Activated CD4-positive, alpha-beta T cell treated with anti-CD3 and anti-CD28 coated beads for 4 hours (primary cell): ENCODE data around the gene EPS8.

Experiments used
- DNase-seq, 2 donors: peaks; one replicate each; pipeline ENCODE4 v3.0.0-alpha.2; 2020

The EPS8 gene

DNA sequence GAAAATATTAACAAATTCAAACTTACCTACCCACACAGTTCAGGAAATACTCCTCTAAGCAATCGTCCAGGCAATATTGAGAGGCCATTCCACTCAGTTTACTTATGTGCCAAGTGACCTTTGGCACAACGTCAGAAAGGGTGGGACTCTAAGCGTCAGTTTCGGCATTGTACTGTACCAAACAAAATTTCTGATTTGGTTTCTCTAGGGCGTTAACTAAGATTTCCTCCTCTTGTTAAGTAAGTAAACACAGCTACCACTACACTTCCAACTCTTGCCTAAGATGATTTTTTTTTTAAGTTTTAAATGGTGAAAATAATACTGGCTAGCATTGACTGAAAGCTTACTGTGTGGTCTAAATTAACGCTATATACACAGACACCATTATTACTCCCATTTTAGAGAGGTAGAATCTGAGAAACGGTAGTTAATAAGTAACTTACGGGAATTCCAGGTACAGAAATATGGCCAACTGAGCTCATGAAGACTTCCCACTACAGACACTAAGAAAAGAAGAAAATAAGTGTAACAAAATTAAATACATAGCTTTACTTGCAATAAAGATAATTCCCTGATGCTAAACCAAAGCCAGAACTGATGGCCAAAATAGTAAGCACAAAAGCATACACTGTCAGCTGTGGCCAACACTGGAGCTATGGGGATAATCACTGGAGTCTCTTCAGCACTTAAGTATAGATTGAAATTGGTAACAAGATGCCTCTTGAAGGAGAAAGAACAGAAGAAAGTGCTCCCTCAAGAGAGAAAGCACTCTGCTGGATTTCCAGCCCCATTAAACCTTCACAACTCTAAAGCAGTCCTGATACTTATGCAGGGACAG lies 76.1 kb downstream of the EPS8 start:
- no peak for DNase-seq

DNA sequence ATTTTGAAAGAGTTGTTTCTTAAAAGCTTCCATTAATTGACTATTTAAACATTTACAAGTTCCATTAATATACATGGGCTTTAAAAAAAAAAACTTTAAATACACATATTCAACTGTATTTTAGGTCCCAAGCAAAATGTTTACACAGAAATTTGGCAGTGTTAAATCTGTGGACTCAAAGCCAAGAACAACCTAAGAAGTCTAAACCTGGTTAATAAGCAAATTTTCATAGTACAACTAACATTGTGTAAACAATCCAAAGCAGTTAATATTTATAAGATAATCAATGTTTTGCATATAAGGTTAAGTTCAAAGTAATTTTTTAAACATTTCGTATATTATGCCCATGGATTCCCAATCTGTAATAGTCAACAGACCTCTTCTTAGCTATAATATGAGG lies 77.0 kb downstream of the EPS8 start:
- DNase-seq = no peak

DNA sequence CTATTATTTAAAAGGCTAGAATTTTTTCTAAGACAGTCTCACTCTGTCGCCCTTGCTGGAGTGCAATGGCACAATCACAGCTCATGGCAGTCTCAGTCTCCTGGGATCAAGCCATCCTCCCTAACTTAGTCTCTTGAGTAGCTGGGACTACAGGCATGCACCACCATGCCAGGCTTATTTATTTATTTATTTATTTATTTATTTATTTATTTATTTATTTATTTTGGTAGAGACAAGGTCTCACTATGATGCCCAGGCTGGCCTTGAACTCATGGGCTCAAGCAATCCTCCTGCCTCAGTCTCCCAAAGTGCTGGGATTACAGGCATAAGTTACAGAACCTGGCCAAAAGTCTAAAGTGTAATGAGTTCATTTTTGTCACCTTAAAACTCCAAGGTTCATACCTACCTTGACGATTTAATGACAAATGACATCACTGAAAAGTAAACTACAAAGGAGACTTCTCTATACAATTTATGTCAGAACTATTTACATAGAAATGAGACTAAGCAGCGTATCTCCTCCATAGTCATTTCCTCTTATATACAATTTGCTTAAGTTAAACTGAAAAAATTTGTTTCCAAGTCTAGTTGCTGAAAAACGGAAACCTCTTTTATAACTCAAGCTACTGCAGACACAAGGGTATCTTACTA lies 78.2 kb downstream of the EPS8 start:
- DNase-seq = no peak

DNA sequence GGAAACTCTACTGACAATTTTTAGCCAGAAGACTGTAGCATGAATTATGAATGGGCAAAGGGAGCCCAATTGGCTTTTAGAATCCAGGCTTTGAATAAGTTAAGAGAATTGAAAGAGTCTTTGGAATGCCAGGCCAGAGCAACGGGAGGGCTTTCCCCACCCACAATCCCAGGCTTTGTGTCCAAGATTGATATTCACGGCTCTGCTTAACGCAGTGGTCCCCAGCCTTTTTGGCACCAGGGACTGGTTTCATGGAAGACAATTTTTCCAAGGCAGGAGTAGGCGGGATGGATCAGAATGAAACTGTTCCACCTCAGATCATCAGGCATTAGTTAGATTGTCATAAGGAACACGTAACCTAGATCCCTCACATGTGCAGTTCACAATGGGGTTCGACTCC lies 79.6 kb downstream of the EPS8 start:
- no peak for DNase-seq

DNA sequence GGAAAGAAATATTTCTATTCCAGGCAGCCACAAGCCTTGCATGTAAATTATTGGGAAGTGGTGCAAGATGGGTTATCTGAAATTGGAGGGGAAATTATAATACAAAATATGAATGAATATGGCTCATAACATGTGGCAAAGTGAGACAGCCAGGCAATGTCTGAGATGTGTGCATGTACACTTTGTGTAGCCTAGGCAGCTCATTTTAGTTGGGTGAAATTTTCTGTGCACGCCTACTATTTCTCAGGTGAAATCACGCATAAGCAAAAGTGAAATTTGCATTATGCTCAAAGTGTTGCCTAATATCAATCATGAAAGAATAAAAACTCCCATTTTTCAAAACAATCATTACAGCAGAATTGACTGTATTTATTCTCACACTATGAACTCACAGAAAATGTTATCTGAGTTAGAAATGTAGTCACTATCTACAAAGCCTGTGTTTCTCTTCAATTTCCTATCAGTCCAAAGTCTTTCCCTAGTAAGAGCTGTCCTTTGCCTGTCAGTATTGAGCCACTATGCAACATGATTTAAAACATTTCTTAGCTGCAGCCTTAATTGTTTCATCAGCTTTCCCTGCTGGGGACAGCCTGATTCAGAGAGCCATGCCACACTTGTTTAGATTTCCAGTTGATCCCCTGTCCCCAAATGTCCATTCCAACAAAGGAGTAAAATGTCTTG lies 80.7 kb downstream of the EPS8 start:
- no peak for DNase-seq

DNA sequence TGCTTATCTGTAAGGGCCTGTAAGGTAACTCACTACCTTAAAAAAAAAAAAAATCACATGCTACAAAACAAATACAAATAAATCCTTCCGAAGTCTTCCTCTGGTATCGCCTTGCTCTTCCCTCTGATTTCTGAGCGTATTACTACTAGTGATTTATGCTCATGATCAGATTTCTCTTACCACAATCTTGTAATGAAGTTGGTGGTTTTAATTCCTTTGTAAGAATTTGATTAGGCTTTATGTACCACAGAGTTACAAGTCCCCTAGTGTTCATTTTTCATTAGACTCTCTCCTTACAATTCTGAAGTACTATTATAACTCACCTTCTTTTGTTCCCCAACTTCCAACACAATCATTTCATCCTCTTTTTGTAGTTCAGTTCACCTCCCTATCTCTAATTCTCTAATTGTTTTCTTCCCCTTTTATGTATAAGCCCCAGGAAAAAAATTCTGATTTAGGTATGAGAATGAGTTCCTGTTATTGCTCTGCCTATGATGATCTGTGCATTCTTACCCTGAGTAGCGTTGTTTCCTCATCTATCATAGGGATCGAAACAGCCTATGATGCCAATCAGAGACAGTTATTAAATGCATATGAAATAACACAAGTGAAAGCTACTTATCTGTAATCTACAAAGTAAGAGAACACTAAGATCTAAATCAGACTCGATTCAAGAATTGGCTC lies 81.5 kb downstream of the EPS8 start:
- no peak for DNase-seq

DNA sequence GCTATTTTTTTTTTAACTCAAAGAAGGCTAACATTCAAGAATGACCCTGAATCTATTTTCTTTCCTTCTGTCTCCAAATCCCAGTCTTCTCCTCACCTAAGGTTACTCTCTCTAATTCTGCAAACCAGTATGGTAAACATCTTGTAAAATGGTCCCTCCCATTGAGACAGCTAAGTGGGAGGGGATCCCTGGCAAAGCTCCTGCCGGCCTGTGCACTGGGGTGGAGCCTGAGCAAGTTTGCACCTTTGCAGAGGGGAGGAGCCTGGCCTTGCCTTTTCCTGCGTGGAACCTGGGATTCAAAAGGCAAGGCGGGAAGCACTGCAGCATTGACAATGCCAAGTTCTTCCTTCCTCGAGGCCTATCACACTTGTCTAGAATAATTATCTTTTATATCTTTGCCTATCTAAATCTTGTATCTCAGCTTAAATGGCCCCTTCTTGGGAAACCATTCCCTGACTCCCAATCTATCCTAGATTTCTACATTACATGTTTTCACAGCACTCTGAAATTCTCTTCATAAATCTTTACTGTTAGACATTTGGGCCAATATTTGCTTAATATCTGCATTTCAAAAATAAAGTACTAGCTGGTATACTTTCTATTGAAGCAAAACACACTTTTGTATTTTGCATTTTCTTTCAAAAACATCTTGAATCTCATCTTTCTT lies 83.0 kb downstream of the EPS8 start:
- no peak for DNase-seq

DNA sequence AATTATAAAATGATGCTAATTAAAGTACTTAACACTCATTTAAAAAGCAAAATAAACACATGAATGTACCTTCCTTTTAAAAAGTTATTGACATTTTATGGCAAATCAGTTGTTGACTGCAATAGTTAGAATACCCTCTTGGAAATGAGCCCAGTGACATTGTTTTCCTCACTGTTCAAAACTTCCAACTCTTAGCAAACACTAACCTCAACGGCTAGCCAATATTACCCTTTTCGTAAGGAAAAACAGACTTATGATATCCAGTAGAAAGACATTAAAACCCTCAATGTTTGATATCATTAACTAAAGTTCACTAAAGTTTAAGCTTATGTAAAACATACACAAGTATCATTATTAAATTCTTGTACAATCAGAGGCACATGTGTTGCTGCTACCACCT lies 83.6 kb downstream of the EPS8 start:
- DNase-seq = no peak

DNA sequence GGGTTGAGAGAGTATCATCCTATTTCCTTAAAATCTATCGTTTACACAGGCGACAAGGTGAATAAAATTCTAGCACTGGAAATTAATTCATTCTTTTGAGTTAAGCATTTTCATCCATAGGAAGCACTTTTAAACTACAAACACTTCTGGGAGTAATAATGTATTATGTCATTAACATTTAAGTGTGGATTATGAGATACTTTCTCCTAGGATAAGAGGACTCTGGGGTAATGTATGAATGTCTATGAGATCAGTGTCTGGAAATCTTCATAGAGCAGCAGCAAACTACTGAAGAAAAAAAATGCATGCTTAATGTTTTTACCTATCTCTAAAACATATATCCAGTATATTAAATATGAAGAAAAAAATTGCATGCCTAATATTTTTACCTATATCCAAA lies 86.9 kb downstream of the EPS8 start:
- DNase-seq = no peak

DNA sequence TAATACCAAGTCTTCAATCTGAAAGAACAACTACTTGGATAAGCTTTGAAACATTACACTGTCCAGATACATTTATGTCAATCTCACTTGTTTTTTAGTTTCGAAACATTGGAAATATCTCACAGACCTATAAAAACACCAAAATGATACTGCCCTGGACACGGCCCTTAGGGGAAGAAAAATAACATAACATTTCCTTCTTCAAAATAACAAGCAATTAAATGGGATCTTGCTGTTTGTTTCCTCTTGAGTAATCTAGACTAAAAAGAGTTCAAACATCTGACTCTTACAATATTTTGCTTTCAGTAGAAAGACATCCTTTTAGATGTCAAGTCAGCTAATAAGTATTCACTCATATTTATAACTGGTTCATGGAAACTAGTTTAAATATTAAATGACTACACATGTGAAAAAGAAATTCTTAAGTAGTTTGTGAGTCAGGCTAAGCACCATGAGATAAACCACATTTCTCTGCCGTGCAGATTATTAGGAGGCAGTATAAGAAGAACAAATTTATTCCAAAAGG lies 87.5 kb downstream of the EPS8 start:
- DNase-seq = no peak

DNA sequence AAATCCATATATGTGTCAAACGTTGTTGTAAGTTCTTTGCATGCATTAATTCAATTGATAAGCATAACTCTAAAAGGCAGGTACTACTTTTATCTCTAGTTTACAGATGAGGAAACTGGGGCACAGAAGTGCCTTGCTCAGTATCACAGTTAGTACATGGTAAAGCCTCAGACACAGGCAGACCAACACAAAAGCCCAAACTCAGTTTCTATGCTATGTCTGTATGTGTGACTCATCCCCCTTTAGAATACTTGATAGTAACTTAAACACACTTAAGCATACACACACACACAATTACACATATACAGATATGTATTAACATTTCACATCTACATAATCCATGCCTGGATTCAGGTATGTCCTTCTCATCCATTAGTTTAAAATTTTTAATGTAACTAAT lies 88.0 kb downstream of the EPS8 start:
- no peak for DNase-seq

DNA sequence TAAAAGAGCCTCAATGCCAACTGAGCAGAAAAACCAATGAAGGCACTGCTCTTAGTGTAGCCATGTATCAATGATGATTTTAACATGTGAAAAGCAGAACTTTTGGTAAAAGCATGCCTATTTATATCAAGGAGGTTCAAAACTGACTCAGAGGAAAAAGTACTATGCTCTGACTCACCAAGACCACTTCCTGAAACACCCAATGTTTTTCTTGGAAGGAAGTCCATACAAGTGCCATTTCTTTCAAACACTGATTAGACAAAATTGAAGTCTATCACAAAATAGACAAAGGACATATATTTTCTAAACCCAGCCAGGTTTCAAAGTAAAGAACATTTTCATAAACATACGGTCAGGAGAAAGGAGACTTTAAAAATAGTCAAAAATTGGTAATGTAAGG lies 88.6 kb downstream of the EPS8 start:
- DNase-seq = no peak

DNA sequence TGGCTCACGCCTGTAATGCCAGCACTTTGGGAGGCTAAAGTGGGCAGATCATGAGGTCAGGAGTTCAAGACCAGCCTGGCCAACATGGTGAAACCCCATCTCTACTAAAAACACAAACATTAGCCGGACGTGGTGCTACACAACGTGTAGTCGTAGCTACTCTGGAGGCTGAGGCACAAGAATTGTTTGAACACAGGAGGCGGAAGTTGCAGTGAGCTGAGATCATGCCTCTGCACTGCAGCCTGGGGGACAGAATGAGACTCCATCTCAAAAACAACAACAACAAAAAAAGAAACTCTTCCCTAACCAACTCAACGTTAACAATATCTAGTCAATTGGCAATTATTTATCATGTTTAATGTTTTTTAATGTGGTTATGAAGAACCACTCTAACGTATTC lies 89.3 kb downstream of the EPS8 start:
- no peak for DNase-seq

DNA sequence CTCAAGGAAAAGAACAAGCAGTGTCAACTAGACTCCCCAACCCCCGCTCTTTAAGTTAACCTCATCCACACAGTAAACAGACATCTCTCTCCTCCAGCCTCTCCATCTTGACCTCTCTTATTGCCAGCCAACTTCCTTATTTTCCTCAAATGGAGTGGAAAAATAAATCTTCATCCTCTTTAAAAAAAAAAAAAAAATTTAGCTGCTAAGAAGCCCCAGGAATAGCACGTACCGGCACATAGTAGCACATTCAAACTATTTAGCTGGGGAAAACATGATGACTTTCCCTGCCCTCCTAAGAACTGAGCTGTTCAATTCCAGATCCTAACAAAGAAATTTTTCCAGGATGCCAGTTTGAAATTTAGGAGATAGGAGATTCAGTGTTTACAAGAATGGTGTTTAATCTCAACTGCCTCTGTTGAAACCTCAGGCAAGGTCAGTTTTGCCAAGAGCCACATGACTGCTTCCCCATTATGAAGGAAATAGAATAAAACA lies 90.8 kb downstream of the EPS8 start:
- DNase-seq = no peak

DNA sequence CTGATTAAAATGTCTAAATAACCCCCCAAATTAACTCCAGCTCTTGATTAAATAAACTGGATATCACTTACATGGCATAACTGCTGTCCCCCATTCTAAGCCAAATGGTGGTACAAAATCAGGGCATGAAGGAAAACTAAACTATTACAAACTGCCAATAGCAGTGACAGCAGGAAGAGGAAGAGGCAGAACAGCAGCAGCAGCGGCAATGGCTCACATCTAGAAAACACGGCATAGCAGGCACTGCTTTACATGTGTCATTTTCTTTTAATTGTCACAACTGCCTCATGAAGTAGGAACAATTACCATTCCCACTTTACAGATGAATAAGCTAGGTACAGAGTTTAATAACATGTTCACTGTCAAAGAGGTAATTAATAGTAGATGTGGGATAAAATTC lies 92.0 kb downstream of the EPS8 start:
- no peak for DNase-seq

DNA sequence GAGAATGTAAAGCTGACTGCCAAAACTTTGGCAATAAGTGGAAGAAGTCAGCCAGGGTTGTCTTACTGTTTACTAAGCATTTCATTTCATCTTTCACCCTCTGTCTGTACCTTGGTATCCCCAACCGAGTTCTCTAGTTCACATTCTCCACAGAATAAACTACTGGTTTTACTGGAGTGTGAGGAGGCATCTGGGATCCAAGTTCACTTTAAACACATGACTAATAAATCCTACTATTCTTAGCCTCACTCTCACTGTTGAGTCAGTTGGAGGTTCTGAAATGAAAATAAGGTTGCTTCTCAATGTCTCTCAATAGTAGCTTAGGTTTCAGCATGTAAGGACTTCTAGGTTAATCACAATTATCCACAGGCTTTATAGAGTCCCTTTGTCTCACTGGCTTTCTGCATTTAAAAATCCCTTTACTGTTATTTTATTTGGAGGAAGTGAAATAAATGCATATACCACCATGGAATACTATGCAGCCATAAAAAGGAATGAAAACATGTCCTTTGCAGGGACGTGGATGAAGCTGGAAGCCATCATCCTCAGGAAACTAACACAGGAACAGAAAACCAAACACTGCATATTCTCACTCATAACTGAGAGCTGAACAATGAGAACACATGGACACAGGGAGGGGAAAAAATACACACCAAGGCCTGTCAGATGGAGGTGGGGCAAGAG lies 95.8 kb downstream of the EPS8 start:
- no peak for DNase-seq

DNA sequence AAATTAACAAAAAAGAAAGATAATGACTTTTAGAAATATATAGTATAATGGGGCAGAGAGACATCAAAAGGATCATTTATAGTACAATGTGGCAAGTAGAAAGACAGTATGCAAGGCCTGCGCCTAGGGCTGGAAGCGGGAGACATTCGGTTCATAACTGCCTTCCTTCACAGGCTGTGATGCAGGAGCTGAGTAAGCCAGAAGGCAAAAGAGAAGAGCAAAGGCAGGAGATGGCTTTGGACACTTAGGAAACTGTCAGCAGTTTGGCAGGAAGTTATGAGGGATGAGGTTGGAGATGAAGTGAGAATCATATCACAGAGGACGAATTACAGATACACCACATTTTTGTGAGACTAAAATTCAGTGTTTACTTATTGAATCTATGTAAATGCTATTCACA lies 97.8 kb downstream of the EPS8 start:
- no peak for DNase-seq

DNA sequence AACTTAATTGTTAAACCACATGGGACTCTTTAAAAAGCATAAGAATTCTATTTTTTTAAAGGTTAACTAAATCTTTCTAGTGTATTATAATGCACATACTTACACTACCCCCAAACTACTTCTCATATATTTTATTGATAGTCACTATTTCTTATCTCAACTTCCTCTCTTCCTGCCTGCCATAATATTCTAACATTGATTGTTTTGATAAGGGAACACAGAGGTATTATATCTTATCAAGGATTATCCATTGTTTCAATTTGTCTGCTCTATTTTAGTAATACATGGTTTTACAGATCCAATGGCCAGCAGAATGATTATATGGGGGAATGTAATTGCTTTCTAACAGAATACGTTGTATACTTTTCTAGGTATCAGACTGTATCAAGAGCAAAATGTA lies 98.9 kb downstream of the EPS8 start:
- no peak for DNase-seq

DNA sequence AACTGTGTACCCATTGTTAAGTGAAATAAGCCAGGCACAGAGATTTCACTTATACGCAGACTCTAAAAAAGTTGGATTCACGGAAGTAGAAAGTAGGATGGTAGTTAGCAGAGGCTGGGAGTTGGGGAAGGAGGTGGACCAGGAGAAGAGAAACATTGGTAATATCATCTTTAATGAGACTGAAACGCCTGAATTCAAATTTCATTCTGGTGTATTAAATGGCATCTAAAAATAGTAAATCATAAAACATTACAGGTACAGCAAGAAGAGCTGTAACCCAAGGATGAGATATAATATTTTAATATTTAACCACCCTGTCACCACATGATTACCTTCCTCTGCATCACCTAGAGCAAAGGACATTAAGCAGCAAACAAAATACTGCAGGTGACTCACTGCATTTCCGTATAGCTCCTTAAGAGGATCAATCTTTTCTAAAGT lies 99.4 kb downstream of the EPS8 start:
- no peak for DNase-seq

DNA sequence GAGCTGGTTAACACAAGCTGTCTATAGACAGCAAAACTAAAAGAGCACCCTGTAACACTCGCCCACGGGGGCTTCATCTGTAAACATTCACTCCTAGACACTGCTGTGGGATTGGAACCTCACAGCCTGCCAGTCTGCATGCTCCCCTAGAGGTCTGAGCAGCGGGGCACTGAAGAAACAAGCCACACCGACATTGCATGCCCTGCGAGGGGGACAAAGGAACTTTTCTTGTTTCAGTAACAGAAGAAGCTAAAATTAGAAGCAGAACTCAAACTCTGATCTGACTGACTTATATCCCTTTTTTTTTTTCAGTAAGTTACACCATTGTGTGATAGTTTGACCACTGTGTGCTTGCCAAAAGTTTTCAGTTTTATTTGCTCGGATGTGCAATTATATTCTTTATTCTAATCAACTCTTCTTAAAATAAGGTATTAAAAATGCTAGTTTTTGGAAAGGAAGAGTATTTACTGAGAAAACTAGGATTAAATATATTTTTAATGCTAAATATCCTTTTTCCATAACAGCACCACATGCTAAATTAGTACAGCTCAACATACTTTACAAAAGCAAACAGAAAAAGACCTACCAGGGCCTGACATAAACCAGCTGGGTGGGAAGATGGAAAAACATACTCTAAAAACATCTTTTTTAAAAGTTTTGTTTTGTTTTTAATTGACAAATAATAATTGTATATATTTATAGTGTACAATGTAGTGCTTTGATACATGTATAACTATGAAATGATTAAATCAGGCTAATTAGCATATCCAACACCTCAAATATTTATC lies 100.2 kb downstream of the EPS8 start:
- no peak for DNase-seq

DNA sequence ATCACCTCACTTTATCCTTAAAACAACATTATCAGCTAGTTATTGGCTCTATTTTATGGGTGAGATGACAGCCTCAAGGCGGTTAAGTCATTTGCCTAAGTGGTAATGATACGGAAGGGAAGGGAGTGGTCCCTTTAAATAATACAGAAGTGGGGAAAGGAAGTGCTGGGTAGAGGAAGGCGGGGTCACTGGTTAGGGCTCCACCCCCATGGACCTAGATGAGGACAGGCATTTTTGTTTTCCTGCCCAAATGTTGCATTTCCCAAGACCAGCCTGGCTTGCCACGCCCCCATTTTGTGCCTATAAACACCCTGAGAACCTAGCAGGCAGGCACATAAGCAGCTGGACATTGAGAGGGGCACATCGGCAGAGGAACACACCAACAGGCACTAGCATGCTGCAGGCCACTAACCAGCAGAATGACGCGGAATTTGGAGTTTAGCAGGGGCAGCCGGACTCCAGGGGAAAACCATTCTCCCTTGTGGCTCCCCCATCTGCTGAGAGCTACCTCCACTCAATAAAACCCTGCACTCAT lies 100.9 kb downstream of the EPS8 start:
- no peak for DNase-seq
